Frontal cortex (tissue), 4 donors: Measurements from ENCODE around the gene CDK6. TPM values are rescaled to one million over a fixed set of nuclear protein-coding genes. Genes with fewer than 3 reads are reported as not detected.
"Not testable (repeated sequence)": the region's sequence is repeated elsewhere in the genome, so short reads cannot be mapped to it uniquely, and the experiment has no call there.

Experiments used
- DNase-seq, 2 donors: peaks; one replicate each; pipeline ENCODE4 v3.0.0; 2012; ENCODE audit warnings: low spot score in 2 of 2
- FAIRE-seq: peaks from 2 replicates; lab custom pipeline; 2012; peaks lifted over from hg19 to GRCh38; lab: Jason Lieb, UNC
- total RNA-seq: library from RNA; depleted of rRNA; stranded (reverse); fragments of >200 nt; gene quantifications from one replicate; pipeline ENCODE4 v1.2.3, GENCODE V29; 2014
- donor health status: control.
- donor health status: control.
- donor health status: control.

Gene CDK6
- total RNA-seq, 1 donor from 2014 or later = 10.2 TPM

GRCh38 chr7:92749327-92749755, 87.0 kb downstream of the CDK6 start:
- no peak for FAIRE-seq

GRCh38 chr7:92748495-92748894, 87.9 kb downstream of the CDK6 start:
- FAIRE-seq (no peak), DNase-seq (no peak)

More at GRCh38 chr7:92749327-92749755, 87.0 kb downstream of the CDK6 start:
- DNase-seq = no peak

GRCh38 chr7:92747041-92747835, 89.1 kb downstream of the CDK6 start:
- no peak for FAIRE-seq
- no peak for DNase-seq

GRCh38 chr7:92745241-92745640, 91.1 kb downstream of the CDK6 start:
- FAIRE-seq = no peak
- no peak for DNase-seq

GRCh38 chr7:92744180-92744579, 92.2 kb downstream of the CDK6 start:
- not testable (repeated sequence) for DNase-seq, FAIRE-seq

GRCh38 chr7:92742186-92742585, 94.2 kb downstream of the CDK6 start:
- no peak for FAIRE-seq

GRCh38 chr7:92740700-92741126, 95.7 kb downstream of the CDK6 start:
- no peak for FAIRE-seq

More at GRCh38 chr7:92742186-92742585, 94.2 kb downstream of the CDK6 start:
- no peak for DNase-seq

GRCh38 chr7:92740134-92740533, 96.2 kb downstream of the CDK6 start:
- FAIRE-seq = no peak
- no peak for DNase-seq

More at GRCh38 chr7:92740700-92741126, 95.7 kb downstream of the CDK6 start:
- DNase-seq = no peak

GRCh38 chr7:92739091-92739490, 97.3 kb downstream of the CDK6 start:
- DNase-seq (no peak), FAIRE-seq (no peak)

GRCh38 chr7:92737706-92738105, 98.7 kb downstream of the CDK6 start:
- no peak for FAIRE-seq

GRCh38 chr7:92736870-92737269, 99.5 kb downstream of the CDK6 start:
- no peak for DNase-seq
- no peak for FAIRE-seq

More at GRCh38 chr7:92737706-92738105, 98.7 kb downstream of the CDK6 start:
- no peak for DNase-seq

GRCh38 chr7:92735707-92736106, 100.7 kb downstream of the CDK6 start:
- no peak for DNase-seq
- FAIRE-seq = no peak

- no peak for DNase-seq
- FAIRE-seq = no peak
These were observed 103.9 kb downstream of the CDK6 start for GRCh38 chr7:92732316-92733036.

- DNase-seq (no peak), FAIRE-seq (no peak)
These were observed 104.9 kb downstream of the CDK6 start for GRCh38 chr7:92731335-92732063.

GRCh38 chr7:92730808-92731207, 105.6 kb downstream of the CDK6 start:
- DNase-seq (no peak), FAIRE-seq (no peak)

GRCh38 chr7:92729751-92730150, 106.6 kb downstream of the CDK6 start:
- FAIRE-seq (no peak), DNase-seq (no peak)

- DNase-seq (no peak), FAIRE-seq (no peak)
These were observed 107.2 kb downstream of the CDK6 start for GRCh38 chr7:92729172-92729571.

- DNase-seq (no peak), FAIRE-seq (no peak)
These were observed 108.6 kb downstream of the CDK6 start for GRCh38 chr7:92727755-92728154.

- DNase-seq (no peak), FAIRE-seq (no peak)
These were observed 111.0 kb downstream of the CDK6 start for GRCh38 chr7:92725161-92725925.

- DNase-seq = no peak
- no peak for FAIRE-seq
These were observed 112.4 kb downstream of the CDK6 start for GRCh38 chr7:92723943-92724342.
